ENCODE measurements around the gene MGAT4B.

Gene MGAT4B

DNA sequence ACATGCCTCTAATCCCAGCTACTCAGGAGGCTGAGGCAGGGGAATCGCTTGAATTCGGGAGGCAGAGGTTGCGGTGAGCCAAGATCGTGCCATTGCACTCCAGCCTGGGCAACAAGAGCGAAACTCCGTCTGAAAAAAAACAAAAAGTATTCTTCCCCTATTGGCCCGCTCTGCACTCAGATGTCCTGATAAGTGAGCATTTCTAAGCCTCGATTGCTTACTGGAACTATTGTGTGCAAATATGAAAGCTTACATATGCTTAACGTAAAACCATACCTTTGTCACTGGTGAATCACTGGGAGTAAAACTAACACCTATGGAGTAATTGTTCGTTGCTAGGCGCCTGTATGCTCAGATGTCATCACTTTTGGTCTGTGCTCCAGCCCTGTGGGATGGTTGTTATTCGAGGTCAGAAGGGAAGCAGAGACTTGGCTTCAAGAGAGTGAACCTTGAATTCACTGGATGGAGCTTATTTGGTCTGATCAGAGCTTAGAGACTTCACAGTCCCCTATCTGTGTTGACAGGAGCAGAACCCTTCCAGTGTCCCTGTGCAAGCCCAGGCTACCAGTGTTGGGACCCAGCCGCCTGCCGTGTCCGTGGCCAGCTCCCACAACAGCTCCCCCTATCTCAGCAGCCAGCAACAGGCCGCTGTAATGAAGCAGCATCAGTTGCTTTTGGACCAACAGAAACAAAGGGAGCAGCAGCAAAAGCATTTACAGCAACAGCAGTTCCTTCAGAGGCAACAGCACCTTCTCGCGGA lies 38.2 kb downstream of the MGAT4B start:
- H3K4me3 ChIP-seq (ENCODE audit: low read depth, low read length): no peak overlapping the region
- no peak for DNase-seq (ENCODE audit: low read depth)
- TF ChIP-seq, protein P1, sequence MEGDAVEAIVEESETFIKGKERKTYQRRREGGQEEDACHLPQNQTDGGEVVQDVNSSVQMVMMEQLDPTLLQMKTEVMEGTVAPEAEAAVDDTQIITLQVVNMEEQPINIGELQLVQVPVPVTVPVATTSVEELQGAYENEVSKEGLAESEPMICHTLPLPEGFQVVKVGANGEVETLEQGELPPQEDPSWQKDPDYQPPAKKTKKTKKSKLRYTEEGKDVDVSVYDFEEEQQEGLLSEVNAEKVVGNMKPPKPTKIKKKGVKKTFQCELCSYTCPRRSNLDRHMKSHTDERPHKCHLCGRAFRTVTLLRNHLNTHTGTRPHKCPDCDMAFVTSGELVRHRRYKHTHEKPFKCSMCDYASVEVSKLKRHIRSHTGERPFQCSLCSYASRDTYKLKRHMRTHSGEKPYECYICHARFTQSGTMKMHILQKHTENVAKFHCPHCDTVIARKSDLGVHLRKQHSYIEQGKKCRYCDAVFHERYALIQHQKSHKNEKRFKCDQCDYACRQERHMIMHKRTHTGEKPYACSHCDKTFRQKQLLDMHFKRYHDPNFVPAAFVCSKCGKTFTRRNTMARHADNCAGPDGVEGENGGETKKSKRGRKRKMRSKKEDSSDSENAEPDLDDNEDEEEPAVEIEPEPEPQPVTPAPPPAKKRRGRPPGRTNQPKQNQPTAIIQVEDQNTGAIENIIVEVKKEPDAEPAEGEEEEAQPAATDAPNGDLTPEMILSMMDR (IDR thresholded peaks at IDR 0.05; ENCODE audit: insufficient read depth, low read depth, low read length, missing control alignments): no peak

DNA sequence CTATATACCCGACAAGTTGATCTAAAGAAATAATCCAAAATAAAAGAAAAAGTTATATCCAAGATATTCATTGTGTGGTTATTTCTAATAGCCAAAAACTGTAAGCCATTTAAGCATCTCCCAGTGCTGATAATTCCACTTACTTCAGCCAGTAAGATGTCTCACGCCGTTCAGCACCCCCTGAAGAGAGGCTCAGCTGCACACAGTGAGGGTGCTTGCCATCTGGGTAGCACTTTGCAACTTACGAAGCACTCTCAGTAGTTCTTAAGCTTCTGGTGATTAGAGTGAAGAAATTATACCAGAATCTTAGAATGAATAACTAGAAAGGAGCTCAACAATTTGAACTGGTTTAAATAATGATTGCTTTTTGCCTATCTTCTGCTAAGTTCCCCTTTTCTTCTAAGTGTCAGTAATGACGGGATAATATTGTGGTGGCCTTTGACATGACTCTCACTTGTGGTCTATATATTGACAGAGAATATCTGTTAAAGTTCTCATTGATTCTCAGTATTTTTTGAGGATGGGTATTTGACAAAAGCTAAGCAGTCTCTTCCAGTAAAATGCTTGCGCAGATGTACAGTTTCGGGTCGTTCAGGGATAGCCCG lies 39.1 kb downstream of the MGAT4B start:
- no peak overlapping the region for H3K4me3 ChIP-seq (ENCODE audit: low read depth, low read length)
- TF ChIP-seq, protein P1 (IDR thresholded peaks at IDR 0.05; ENCODE audit: insufficient read depth, low read depth, low read length, missing control alignments): no peak
- DNase-seq (ENCODE audit: low read depth): no peak

DNA sequence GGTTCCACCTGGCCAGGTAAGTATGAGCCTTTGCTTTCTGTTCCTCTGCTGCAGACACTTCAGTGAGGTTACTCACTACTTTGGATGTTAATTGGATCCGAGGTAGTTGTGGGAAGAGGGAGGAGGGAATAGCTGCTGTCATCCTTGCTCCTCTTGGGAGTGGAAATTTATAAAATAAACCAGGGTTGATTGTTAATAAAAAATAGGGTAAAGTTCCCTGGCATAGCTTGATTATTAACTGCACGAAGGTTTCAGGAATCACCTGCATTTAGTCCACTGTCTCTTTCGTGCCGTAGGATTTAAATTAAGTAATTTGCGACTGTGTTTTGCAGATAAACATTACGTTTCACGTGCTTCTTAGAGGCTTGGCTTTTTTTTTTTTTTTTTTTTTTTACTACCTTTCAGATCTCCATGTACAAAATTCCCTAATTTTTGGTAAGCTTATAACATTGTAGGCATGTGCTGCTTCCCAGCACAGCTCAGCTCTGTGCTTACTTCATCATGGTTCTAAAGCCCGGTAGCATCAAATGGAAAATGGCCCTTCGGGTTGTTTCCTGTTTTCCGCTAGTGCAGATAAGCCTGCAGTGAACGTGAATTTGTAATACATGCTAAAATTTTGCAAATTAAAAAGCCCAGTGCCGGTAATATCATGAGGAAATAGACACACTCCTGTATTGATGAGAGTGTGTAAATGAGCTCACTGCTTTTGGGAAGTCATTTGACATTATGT lies 39.8 kb downstream of the MGAT4B start:
- no peak for DNase-seq (ENCODE audit: low read depth)
- TF ChIP-seq, protein P1 (IDR thresholded peaks at IDR 0.05; ENCODE audit: insufficient read depth, low read depth, low read length, missing control alignments): no peak
- H3K4me3 ChIP-seq (ENCODE audit: low read depth, low read length): no peak overlapping the region

DNA sequence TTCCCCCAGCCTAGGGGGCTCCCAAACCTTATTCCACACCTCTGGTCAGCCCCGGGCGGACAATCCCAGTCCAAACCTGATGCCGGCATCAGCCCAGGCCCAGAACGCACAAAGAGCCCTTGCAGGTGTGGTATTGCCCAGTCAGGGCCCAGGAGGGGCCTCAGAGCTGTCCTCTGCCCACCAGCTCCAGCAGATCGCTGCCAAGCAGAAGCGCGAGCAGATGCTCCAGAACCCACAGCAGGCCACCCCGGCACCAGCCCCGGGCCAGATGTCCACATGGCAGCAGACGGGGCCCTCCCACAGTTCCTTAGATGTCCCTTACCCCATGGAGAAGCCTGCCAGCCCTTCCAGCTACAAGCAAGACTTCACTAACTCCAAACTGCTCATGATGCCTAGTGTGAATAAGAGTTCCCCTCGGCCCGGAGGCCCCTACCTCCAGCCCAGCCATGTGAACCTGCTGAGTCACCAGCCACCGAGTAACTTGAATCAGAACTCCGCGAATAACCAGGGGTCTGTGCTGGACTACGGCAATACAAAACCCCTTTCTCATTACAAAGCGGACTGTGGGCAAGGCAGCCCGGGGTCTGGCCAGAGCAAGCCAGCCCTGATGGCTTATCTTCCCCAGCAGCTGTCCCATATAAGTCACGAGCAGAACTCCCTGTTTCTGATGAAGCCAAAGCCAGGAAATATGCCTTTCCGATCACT lies 40.5 kb downstream of the MGAT4B start:
- TF ChIP-seq, protein P1 (IDR thresholded peaks at IDR 0.05; ENCODE audit: insufficient read depth, low read depth, low read length, missing control alignments): no peak
- DNase-seq (ENCODE audit: low read depth): no peak
- H3K4me3 ChIP-seq (ENCODE audit: low read depth, low read length): no peak overlapping the region

DNA sequence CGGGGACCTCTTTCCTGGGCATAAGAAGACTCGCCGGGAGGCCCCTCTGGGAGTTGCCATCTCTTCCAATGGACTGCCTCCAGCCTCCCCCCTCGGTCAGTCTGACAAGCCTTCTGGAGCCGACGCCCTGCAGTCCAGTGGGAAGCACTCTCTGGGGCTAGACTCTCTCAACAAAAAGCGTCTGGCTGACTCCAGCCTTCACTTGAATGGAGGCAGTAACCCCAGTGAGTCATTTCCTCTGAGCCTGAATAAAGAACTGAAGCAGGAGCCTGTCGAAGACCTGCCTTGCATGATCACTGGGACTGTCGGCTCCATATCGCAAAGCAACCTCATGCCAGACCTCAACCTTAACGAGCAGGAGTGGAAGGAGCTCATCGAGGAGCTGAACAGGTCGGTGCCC lies 41.3 kb downstream of the MGAT4B start:
- H3K4me3 ChIP-seq (ENCODE audit: low read depth, low read length): no peak overlapping the region
- DNase-seq (ENCODE audit: low read depth): no peak
- TF ChIP-seq, protein P1 (IDR thresholded peaks at IDR 0.05; ENCODE audit: insufficient read depth, low read depth, low read length, missing control alignments): no peak

DNA sequence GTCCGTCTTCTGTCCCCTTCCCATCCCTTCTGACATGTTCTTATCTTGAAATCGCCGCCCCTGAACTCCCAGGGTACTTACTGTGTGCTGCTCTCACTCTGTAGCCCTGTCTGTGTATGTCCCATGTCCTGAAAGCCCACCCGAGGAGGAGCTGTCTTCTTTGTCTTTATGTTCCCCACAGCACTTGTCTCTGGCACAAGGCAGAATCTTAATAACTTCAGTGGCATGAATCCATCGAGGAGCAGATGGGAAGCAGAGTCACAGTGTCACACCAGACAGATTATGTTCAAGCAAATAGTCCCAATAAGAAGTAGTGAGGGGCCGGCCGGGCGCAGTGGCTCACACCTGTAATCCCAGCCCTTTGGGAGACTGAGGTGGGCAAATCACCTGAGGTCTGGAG lies 42.6 kb downstream of the MGAT4B start:
- TF ChIP-seq, protein P1 (IDR thresholded peaks at IDR 0.05; ENCODE audit: insufficient read depth, low read depth, low read length, missing control alignments): no peak
- H3K4me3 ChIP-seq (ENCODE audit: low read depth, low read length): no peak overlapping the region
- no peak for DNase-seq (ENCODE audit: low read depth)
